OCI-LY1 (cell line): ENCODE measurements around the gene CEP128.

Experiments used
- H2AFZ ChIP-seq: fragments of 200-600 bp; sonication (generic), shearing (Covaris generic); 2 replicates; pipeline ENCODE4 v1.6.0; 2014; ENCODE audit warnings: antibody characterized with exemption, mild to moderate bottlenecking, low read length
- H3F3A ChIP-seq: fragments of 200-600 bp; sonication (generic), shearing (Covaris generic); 2 replicates; pipeline ENCODE4 v1.6.0; 2014; ENCODE audit warnings: mild to moderate bottlenecking, antibody characterized with exemption, low read length, moderate library complexity; ENCODE audit not compliant: insufficient read depth
- H3K27ac ChIP-seq: fragments of 200-600 bp; sonication (generic); 2 replicates; pipeline ENCODE4 v1.5.1; 2014; ENCODE audit warnings: low read length, mixed run types, mild to moderate bottlenecking, low read depth; ENCODE audit not compliant: poor library complexity, severe bottlenecking
- H3K27me3 ChIP-seq: fragments of 200-600 bp; sonication (generic); 2 replicates; pipeline ENCODE4 v1.6.0; 2014; ENCODE audit warnings: antibody characterized with exemption, mild to moderate bottlenecking, low read length, moderate library complexity; ENCODE audit not compliant: insufficient read depth
- H3K36me3 ChIP-seq: fragments of 200-600 bp; sonication (generic); 2 replicates; pipeline ENCODE4 v1.6.1; 2014; ENCODE audit warnings: mild to moderate bottlenecking, antibody characterized with exemption, low read length, moderate library complexity, mixed read lengths; ENCODE audit not compliant: insufficient read depth
- H3K4me1 ChIP-seq: fragments of 200-600 bp; sonication (generic); 2 replicates; pipeline ENCODE4 v1.5.1; 2014; ENCODE audit warnings: mild to moderate bottlenecking, low read length, moderate library complexity; ENCODE audit not compliant: insufficient read depth, severe bottlenecking
- H3K4me2 ChIP-seq: fragments of 200-600 bp; sonication (generic), shearing (Covaris generic); 2 replicates; pipeline ENCODE4 v1.6.1; 2014; ENCODE audit warnings: low read length
- H3K4me3 ChIP-seq: fragments of 200-600 bp; sonication (generic); 2 replicates; pipeline ENCODE4 v1.5.1; 2014; ENCODE audit warnings: low read length, low read depth, mild to moderate bottlenecking, mixed read lengths; ENCODE audit not compliant: poor library complexity, severe bottlenecking
- H3K79me2 ChIP-seq: fragments of 200-600 bp; shearing (Covaris generic); 2 replicates; pipeline ENCODE4 v1.6.1; 2016; ENCODE audit warnings: mixed run types, low read length, mixed read lengths; ENCODE audit not compliant: insufficient read depth
- H3K9ac ChIP-seq: fragments of 200-600 bp; sonication (generic), shearing (Covaris generic); 2 replicates; pipeline ENCODE4 v1.6.1; 2014; ENCODE audit warnings: mild to moderate bottlenecking, low read length, mixed read lengths
- H3K9me2 ChIP-seq: fragments of 200-600 bp; sonication (generic), shearing (Covaris generic); 2 replicates; pipeline ENCODE4 v1.6.1; 2014; ENCODE audit warnings: low read depth, mild to moderate bottlenecking, low read length, mixed read lengths
- H3K9me3 ChIP-seq: fragments of 200-600 bp; shearing (Covaris generic); 2 replicates; pipeline ENCODE4 v1.6.1; 2014; ENCODE audit warnings: low read length, mixed read lengths
- H4K20me1 ChIP-seq: fragments of 200-600 bp; sonication (generic), shearing (Covaris generic); 2 replicates; pipeline ENCODE4 v1.6.0; 2016; ENCODE audit warnings: mild to moderate bottlenecking, low read length; ENCODE audit not compliant: insufficient read depth
- CTCF ChIP-seq: fragments of 200-600 bp; sonication (generic), shearing (Covaris generic); IDR thresholded peaks from 2 replicates; pipeline ENCODE4 v1.5.1; 2017; ENCODE audit warnings: mild to moderate bottlenecking, antibody characterized with exemption, low read length, moderate library complexity, mixed read lengths
- EZH2 ChIP-seq: fragments of 200-600 bp; sonication (generic), shearing (Covaris generic); IDR thresholded peaks from 2 replicates; pipeline ENCODE4 v1.8.0; 2017; ENCODE audit warnings: borderline replicate concordance, mixed run types, mild to moderate bottlenecking, antibody characterized with exemption, low read length, moderate library complexity, mixed read lengths

Gene CEP128

DNA sequence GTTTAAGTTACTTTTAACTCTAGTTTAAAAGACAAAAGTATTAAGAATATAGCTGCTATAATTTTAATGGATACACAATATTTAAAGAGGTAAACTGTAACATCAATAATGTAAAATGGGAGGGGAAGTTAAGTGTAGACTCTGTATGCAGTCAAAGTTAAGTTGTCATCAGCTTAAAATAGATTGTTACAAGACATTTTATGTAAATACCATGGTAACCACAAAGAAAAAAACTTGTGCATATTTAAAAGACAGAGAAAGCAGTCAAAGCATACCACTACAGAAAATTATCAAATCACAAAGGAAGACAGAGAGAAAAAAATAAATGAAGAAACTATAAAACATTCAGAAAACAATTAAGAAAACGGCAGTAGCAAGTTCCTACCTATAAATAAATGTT, 73.3 kb downstream of the CEP128 start:
- Histone ChIP-seq H3K9me2 (no peaks in the 10 kb centered on the region), H4K20me1 (no peaks in the 10 kb centered on the region), H3K27me3 (no peaks in the 10 kb centered on the region), H3K9me3 (peaks cover 19% of the 10 kb centered on the region), H3K4me2 (no peak overlapping the region), H3K4me3 (no peak overlapping the region), H3K79me2 (no peaks in the 10 kb centered on the region), H3F3A (no peaks in the 10 kb centered on the region), H3K36me3 (peaks cover 6% of the 10 kb centered on the region; the same call in 1 of the 2 replicates), H3K4me1 (no peaks in the 10 kb centered on the region), H3K27ac (no peak overlapping the region), H2AFZ (no peak overlapping the region), H3K9ac (no peak overlapping the region)
- no peak for TF ChIP-seq EZH2
- no peak for TF ChIP-seq CTCF

GRCh38 chr14:80867798-80868197, 73.7 kb downstream of the CEP128 start:
- Histone ChIP-seq H3K9me2 (no peaks in the 10 kb centered on the region), H3K4me3 (no peak overlapping the region)

GRCh38 chr14:80867091-80867490, 74.4 kb downstream of the CEP128 start:
- Histone ChIP-seq H3K36me3 (peaks cover 5% of the 10 kb centered on the region; the same call in 1 of the 2 replicates), H3K9ac (no peak overlapping the region), H3K27ac (no peak overlapping the region), H3K79me2 (no peaks in the 10 kb centered on the region), H3F3A (no peaks in the 10 kb centered on the region), H2AFZ (no peak overlapping the region), H3K27me3 (no peaks in the 10 kb centered on the region), H3K4me2 (no peak overlapping the region), H3K4me3 (no peak overlapping the region), H3K9me3 (peaks cover 18% of the 10 kb centered on the region), H4K20me1 (no peaks in the 10 kb centered on the region), H3K9me2 (no peaks in the 10 kb centered on the region), H3K4me1 (no peaks in the 10 kb centered on the region)
- no peak for TF ChIP-seq EZH2
- no peak for TF ChIP-seq CTCF

More at GRCh38 chr14:80867798-80868197, 73.7 kb downstream of the CEP128 start:
- Histone ChIP-seq H3K9me3 (peaks cover 19% of the 10 kb centered on the region), H4K20me1 (no peaks in the 10 kb centered on the region), H3K79me2 (no peaks in the 10 kb centered on the region), H2AFZ (no peak overlapping the region), H3K4me1 (no peaks in the 10 kb centered on the region), H3K27ac (no peak overlapping the region), H3K27me3 (no peaks in the 10 kb centered on the region), H3F3A (no peaks in the 10 kb centered on the region), H3K4me2 (no peak overlapping the region), H3K36me3 (peaks cover 3% of the 10 kb centered on the region; the same call in 1 of the 2 replicates), H3K9ac (no peak overlapping the region)
- TF ChIP-seq EZH2: no peak
- TF ChIP-seq CTCF: no peak
